Omental fat pad (tissue), 4 donors: Measurements from ENCODE around the gene OXTR. TPM values are rescaled to one million over a fixed set of nuclear protein-coding genes. Genes with fewer than 3 reads are reported as not detected.

Experiments
- ATAC-seq: fragments of 150-250 bp; one replicate; pipeline ENCODE4 v1.9.1; 2016; ENCODE audit warnings: mild to moderate bottlenecking, moderate library complexity; ENCODE audit not compliant: low FRiP score
- DNase-seq: peaks from one replicate; pipeline ENCODE4 v3.0.0-alpha.2; 2019; ENCODE audit warnings: low spot score
- CTCF ChIP-seq, 3 donors: fragments of 450-650 bp; IDR thresholded peaks; one replicate each; pipeline ENCODE4 v1.5.1; 2016 to 2017; ENCODE audit warnings: antibody characterized with exemption in 3 of 3, mild to moderate bottlenecking in 3 of 3, moderate library complexity in 2 of 3
- total RNA-seq, 4 donors: library from RNA; depleted of rRNA; stranded (reverse); fragments of >200 nt; gene quantifications; one replicate each; pipeline ENCODE4 v1.1.0, GENCODE V29; 2016

The OXTR gene
- total RNA-seq, 4 donors from 2014 or later, result 0.13 to 2.4 (median 0.83) TPM

GRCh38 chr3:8802256-8802655 is 32.8 kb upstream of the OXTR start:
- DNase-seq, result no peak
- no peak for TF ChIP-seq CTCF (IDR thresholded peaks at IDR 0.05)
- no peak for ATAC-seq

- no peak for ATAC-seq
- TF ChIP-seq CTCF (IDR thresholded peaks at IDR 0.05), result no peak
- no peak for DNase-seq
These were observed 30.6 kb upstream of the OXTR start for GRCh38 chr3:8800016-8800415.

- DNase-seq (no peak), ATAC-seq (no peak)
- TF ChIP-seq CTCF (IDR thresholded peaks at IDR 0.05), result no peak
These were observed 24.8 kb upstream of the OXTR start for GRCh38 chr3:8794247-8794646.

GRCh38 chr3:8793242-8793641 is 23.8 kb upstream of the OXTR start:
- ATAC-seq (no peak), DNase-seq (no peak)
- TF ChIP-seq CTCF (IDR thresholded peaks at IDR 0.05), result no peak

GRCh38 chr3:8790529-8790928 is 21.1 kb upstream of the OXTR start:
- DNase-seq (no peak), ATAC-seq (no peak)
- no peak for TF ChIP-seq CTCF (IDR thresholded peaks at IDR 0.05)

- TF ChIP-seq CTCF (IDR thresholded peaks at IDR 0.05), result no peak
- ATAC-seq (no peak), DNase-seq (no peak)
These were observed 15.4 kb upstream of the OXTR start for GRCh38 chr3:8784676-8785435.

GRCh38 chr3:8780279-8780678 is 10.9 kb upstream of the OXTR start:
- ATAC-seq, result no peak
- no peak for TF ChIP-seq CTCF (IDR thresholded peaks at IDR 0.05)
- no peak for DNase-seq
